ENCODE results near the gene SH3PXD2B.

The SH3PXD2B gene

GRCh38 chr5:172433071-172433470, 21.3 kb downstream of the SH3PXD2B start:
- H3K9ac ChIP-seq (ENCODE audit: low read length) = no peak overlapping the region
- no peak for DNase-seq (ENCODE audit: low read depth)
- no peak overlapping the region for H3K4me3 ChIP-seq (ENCODE audit: low read length)
- H3K36me3 ChIP-seq (ENCODE audit: control insufficient read depth, insufficient read depth, low read length, severe bottlenecking) = peaks cover 3% of the 10 kb centered on the region
- no peaks in the 10 kb centered on the region for H3K27me3 ChIP-seq (replicated peaks; ENCODE audit: control insufficient read depth, insufficient read depth, low read length)
- H3K9me3 ChIP-seq (ENCODE audit: control insufficient read depth, low read length) = no peaks in the 10 kb centered on the region
- peaks cover 61% of the 10 kb centered on the region for H3K4me1 ChIP-seq (ENCODE audit: control insufficient read depth, insufficient read depth, low read length)

DNA sequence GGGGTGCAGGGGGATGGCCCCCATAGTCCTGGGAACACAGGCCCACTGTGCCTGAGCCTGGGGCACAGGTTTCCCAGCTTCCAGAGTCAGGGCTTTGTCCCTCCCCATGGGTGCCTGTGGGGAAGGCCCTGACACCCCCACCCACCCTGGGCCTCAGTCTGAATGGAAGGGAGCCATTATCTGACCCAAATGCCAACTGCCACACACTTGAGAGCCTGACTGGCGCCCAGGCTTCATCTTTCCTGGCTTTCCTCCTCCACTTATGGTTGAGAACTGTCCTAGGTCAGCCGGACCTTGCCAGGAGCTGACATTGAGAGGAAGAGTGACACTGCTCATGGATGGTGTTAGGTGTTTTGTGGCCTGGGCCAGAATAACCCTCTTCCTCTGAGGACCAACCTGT, 24.0 kb downstream of the SH3PXD2B start:
- Histone ChIP-seq H3K4me1 (ENCODE audit: control insufficient read depth, insufficient read depth, low read length) (peaks cover 61% of the 10 kb centered on the region), H3K4me3 (ENCODE audit: low read length) (no peak overlapping the region), H3K36me3 (ENCODE audit: control insufficient read depth, insufficient read depth, low read length, severe bottlenecking) (peaks cover 3% of the 10 kb centered on the region), H3K9me3 (ENCODE audit: control insufficient read depth, low read length) (no peaks in the 10 kb centered on the region), H3K27me3 (replicated peaks; ENCODE audit: control insufficient read depth, insufficient read depth, low read length) (no peaks in the 10 kb centered on the region), H3K9ac (ENCODE audit: low read length) (no peak overlapping the region)
- DNase-seq (ENCODE audit: low read depth) = no peak

DNA sequence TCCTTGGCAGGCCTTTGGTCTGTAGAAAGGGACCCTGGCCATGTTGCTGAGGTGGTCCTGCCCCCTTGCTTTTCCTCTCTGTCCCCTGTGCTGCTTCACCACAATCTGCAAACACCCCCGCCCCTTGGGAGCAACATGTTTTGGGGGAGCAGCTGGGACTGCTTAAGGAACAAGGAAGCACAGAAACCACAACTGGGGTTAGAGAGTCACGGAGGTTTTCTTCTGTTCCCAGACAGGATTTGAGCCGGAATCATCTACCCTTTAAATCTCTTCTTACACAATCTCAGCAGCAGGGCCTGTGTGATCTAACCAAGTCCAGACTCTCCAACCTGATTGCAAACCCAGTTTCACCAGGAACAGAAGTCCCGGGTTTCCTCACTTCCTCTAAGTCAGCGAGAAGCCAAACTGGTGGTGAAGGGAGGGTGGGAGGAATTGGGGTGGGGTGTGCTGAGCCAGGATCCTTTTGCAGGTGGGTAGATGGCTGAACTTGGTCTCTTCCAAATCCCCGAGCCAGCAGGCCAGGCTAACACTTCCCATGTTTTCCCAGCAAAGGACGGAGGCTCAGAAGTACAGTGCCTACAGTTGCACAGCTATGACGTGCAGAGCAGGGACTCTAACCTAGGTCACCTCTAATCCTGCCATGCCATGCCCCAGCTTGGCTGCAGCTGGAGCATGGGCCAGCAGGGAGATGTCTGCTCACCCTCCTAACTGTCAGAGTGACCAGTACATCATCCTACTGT, 25.0 kb downstream of the SH3PXD2B start:
- H3K27me3 ChIP-seq (replicated peaks; ENCODE audit: control insufficient read depth, insufficient read depth, low read length) = no peaks in the 10 kb centered on the region
- peak overlapping the region; percentile 40 for H3K9ac ChIP-seq (ENCODE audit: low read length)
- H3K4me1 ChIP-seq (ENCODE audit: control insufficient read depth, insufficient read depth, low read length) = peaks cover 69% of the 10 kb centered on the region
- H3K36me3 ChIP-seq (ENCODE audit: control insufficient read depth, insufficient read depth, low read length, severe bottlenecking) = peaks cover 3% of the 10 kb centered on the region
- H3K9me3 ChIP-seq (ENCODE audit: control insufficient read depth, low read length) = no peaks in the 10 kb centered on the region
- H3K4me3 ChIP-seq (ENCODE audit: low read length) = peak overlapping the region; percentile 44
- DNase-seq (ENCODE audit: low read depth) = peak; percentile 95

GRCh38 chr5:172428224-172429166, 25.8 kb downstream of the SH3PXD2B start:
- H3K9ac ChIP-seq (ENCODE audit: low read length) = peak overlapping the region; percentile 40
- H3K9me3 ChIP-seq (ENCODE audit: control insufficient read depth, low read length) = no peaks in the 10 kb centered on the region
- H3K4me1 ChIP-seq (ENCODE audit: control insufficient read depth, insufficient read depth, low read length) = peaks cover 72% of the 10 kb centered on the region
- peak overlapping the region; percentile 44 for H3K4me3 ChIP-seq (ENCODE audit: low read length)
- H3K27me3 ChIP-seq (replicated peaks; ENCODE audit: control insufficient read depth, insufficient read depth, low read length) = no peaks in the 10 kb centered on the region
- peaks cover 3% of the 10 kb centered on the region for H3K36me3 ChIP-seq (ENCODE audit: control insufficient read depth, insufficient read depth, low read length, severe bottlenecking)
- no peak for DNase-seq (ENCODE audit: low read depth)

- H3K4me1 ChIP-seq (ENCODE audit: control insufficient read depth, insufficient read depth, low read length) = peaks cover 77% of the 10 kb centered on the region
- peaks cover 3% of the 10 kb centered on the region for H3K36me3 ChIP-seq (ENCODE audit: control insufficient read depth, insufficient read depth, low read length, severe bottlenecking)
- no peak overlapping the region for H3K4me3 ChIP-seq (ENCODE audit: low read length)
- DNase-seq (ENCODE audit: low read depth) = no peak
- H3K9ac ChIP-seq (ENCODE audit: low read length) = peak overlapping the region; percentile 76
- no peaks in the 10 kb centered on the region for H3K27me3 ChIP-seq (replicated peaks; ENCODE audit: control insufficient read depth, insufficient read depth, low read length)
- no peaks in the 10 kb centered on the region for H3K9me3 ChIP-seq (ENCODE audit: control insufficient read depth, low read length)
Measured at GRCh38 chr5:172427202-172427601, 27.1 kb downstream of the SH3PXD2B start.

GRCh38 chr5:172426086-172426485, 28.2 kb downstream of the SH3PXD2B start:
- Histone ChIP-seq H3K9ac (ENCODE audit: low read length) (peak overlapping the region; percentile 76), H3K36me3 (ENCODE audit: control insufficient read depth, insufficient read depth, low read length, severe bottlenecking) (peaks cover 7% of the 10 kb centered on the region), H3K27me3 (replicated peaks; ENCODE audit: control insufficient read depth, insufficient read depth, low read length) (no peaks in the 10 kb centered on the region), H3K4me1 (ENCODE audit: control insufficient read depth, insufficient read depth, low read length) (peaks cover 79% of the 10 kb centered on the region), H3K9me3 (ENCODE audit: control insufficient read depth, low read length) (no peaks in the 10 kb centered on the region), H3K4me3 (ENCODE audit: low read length) (peak overlapping the region; percentile 6)
- peak; percentile 81 for DNase-seq (ENCODE audit: low read depth)

DNA sequence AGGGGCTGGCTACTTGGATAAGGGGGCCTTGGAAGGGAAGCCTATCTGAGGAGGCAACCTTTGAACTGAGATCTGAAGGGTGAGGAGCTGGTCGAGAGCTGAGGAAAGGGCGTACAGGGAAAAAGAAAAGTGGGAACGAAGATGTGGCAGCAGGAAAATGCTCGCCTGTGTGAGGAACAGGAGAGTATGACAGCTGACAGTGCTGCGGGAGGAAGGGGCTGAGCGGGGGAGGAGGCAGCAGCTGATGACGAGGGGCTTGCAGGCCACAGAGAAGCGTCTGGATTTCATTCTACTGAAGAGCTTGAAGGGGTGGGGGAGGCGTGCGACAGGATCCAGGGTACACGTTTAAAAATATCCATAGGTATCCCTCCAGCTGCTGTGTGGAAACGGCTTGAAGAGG, 28.9 kb downstream of the SH3PXD2B start:
- Histone ChIP-seq H3K36me3 (ENCODE audit: control insufficient read depth, insufficient read depth, low read length, severe bottlenecking) (peaks cover 9% of the 10 kb centered on the region), H3K9ac (ENCODE audit: low read length) (peak overlapping the region; percentile 51), H3K27me3 (replicated peaks; ENCODE audit: control insufficient read depth, insufficient read depth, low read length) (no peaks in the 10 kb centered on the region), H3K9me3 (ENCODE audit: control insufficient read depth, low read length) (no peaks in the 10 kb centered on the region), H3K4me1 (ENCODE audit: control insufficient read depth, insufficient read depth, low read length) (peaks cover 81% of the 10 kb centered on the region), H3K4me3 (ENCODE audit: low read length) (peak overlapping the region; percentile 19)
- DNase-seq (ENCODE audit: low read depth) = no peak

DNA sequence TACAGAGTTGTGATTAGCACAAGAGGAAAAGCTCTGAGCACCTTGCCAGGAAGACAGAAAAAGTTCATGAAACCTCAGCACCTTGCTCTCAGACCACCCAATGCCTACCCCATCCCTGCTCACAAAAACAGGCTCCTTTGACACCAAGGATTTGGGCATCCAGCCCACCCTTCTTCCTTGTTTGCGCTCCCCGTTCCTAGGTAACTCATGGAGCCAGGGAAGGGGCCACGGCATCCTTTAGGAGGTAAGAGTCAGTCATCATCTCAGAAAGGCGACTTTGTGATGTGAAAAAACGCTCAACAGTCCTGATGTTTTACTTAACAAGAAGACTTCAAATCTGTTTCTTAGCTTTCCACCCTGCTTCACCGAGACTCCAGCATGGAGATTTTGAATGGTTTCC, 29.5 kb downstream of the SH3PXD2B start:
- Histone ChIP-seq H3K27me3 (replicated peaks; ENCODE audit: control insufficient read depth, insufficient read depth, low read length) (no peaks in the 10 kb centered on the region), H3K36me3 (ENCODE audit: control insufficient read depth, insufficient read depth, low read length, severe bottlenecking) (peaks cover 11% of the 10 kb centered on the region), H3K4me3 (ENCODE audit: low read length) (no peak overlapping the region), H3K9ac (ENCODE audit: low read length) (peak overlapping the region; percentile 51), H3K9me3 (ENCODE audit: control insufficient read depth, low read length) (no peaks in the 10 kb centered on the region), H3K4me1 (ENCODE audit: control insufficient read depth, insufficient read depth, low read length) (peaks cover 81% of the 10 kb centered on the region)
- no peak for DNase-seq (ENCODE audit: low read depth)

GRCh38 chr5:172424111-172424490, 30.2 kb downstream of the SH3PXD2B start:
- Histone ChIP-seq H3K4me3 (ENCODE audit: low read length) (no peak overlapping the region), H3K4me1 (ENCODE audit: control insufficient read depth, insufficient read depth, low read length) (peaks cover 82% of the 10 kb centered on the region), H3K9ac (ENCODE audit: low read length) (peak overlapping the region; percentile 15), H3K27me3 (replicated peaks; ENCODE audit: control insufficient read depth, insufficient read depth, low read length) (no peaks in the 10 kb centered on the region), H3K9me3 (ENCODE audit: control insufficient read depth, low read length) (no peaks in the 10 kb centered on the region), H3K36me3 (ENCODE audit: control insufficient read depth, insufficient read depth, low read length, severe bottlenecking) (peaks cover 15% of the 10 kb centered on the region)
- DNase-seq (ENCODE audit: low read depth) = no peak

DNA sequence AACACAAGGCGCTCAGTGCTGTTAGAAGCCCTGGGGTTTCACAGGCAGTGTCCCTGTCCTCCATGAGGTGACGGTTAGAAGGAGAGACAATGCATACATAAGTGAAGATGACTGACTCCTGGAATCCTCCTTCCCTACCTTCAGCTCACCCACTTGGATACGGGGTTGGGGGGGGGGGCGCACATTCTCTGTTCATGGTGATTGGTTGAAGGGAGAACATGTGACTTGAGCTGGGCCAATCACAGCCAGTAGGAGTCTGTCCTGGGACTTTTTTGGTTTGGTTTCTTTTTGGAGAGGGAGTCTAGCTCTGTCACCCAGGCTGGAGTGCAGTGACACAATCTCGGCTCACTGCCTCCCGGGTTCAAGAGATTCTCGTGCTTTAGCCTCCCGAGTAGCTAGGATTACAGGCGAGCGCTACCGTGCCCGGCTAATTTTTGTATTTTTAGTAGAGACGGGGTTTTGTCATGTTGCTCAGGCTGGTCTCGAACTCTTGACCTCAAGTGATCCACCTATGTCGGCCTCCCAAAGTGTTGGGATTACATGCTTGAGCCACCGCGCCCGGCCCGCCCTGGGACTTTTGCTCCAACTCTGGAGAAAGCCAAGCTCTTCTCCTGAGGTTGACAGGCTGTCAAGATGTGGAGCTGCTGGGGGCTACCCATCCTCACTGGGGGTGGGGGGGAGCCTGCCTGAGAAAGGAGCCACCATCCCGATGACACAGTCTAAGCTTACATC, 30.8 kb downstream of the SH3PXD2B start:
- peaks cover 82% of the 10 kb centered on the region for H3K4me1 ChIP-seq (ENCODE audit: control insufficient read depth, insufficient read depth, low read length)
- H3K9me3 ChIP-seq (ENCODE audit: control insufficient read depth, low read length) = no peaks in the 10 kb centered on the region
- DNase-seq (ENCODE audit: low read depth) = no peak
- H3K36me3 ChIP-seq (ENCODE audit: control insufficient read depth, insufficient read depth, low read length, severe bottlenecking) = peaks cover 15% of the 10 kb centered on the region
- H3K9ac ChIP-seq (ENCODE audit: low read length) = peak overlapping the region; percentile 15
- H3K4me3 ChIP-seq (ENCODE audit: low read length) = no peak overlapping the region
- no peaks in the 10 kb centered on the region for H3K27me3 ChIP-seq (replicated peaks; ENCODE audit: control insufficient read depth, insufficient read depth, low read length)

DNA sequence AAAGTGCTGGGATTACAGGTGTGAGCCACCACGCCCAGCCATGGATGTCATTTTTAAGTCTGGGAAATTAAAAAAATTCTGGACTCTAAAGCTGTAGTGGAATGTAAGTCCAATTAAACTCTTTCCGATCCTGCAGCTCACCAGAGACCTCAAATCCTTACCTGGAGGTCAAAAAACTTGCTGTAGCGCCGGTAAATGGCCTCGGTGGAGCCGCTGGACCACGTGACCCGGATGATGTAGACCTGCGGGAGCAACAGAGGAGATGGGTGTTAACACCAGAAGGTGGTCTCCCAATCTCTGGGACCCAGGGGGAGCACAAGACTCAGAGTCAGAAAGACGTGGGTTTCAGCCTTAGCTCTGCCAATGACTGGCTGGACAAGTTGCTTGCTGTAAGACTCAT, 32.1 kb downstream of the SH3PXD2B start:
- Histone ChIP-seq H3K9ac (ENCODE audit: low read length) (no peak overlapping the region), H3K4me3 (ENCODE audit: low read length) (no peak overlapping the region), H3K4me1 (ENCODE audit: control insufficient read depth, insufficient read depth, low read length) (peaks cover 84% of the 10 kb centered on the region), H3K27me3 (replicated peaks; ENCODE audit: control insufficient read depth, insufficient read depth, low read length) (no peaks in the 10 kb centered on the region), H3K36me3 (ENCODE audit: control insufficient read depth, insufficient read depth, low read length, severe bottlenecking) (peaks cover 15% of the 10 kb centered on the region), H3K9me3 (ENCODE audit: control insufficient read depth, low read length) (no peaks in the 10 kb centered on the region)
- no peak for DNase-seq (ENCODE audit: low read depth)

Data from adipocyte (in vitro differentiated cells).